Activated CD4-positive, CD25-positive, alpha-beta regulatory T cell treated with anti-CD3 and anti-CD28 coated beads, Interleukin-2, amount 50 U/mL, for 24 hours (primary cell): ENCODE data around the gene TECPR2.
"Not testable (repeated sequence)": the region's sequence is repeated elsewhere in the genome, so short reads cannot be mapped to it uniquely, and the experiment has no call there.

Source experiments
- ATAC-seq, 2 donors: fragments of 150-1000 bp; cut with Tn5 transposase; one replicate each; pipeline ENCODE4 v1.10.0; 2021; ENCODE audit warnings: mild to moderate bottlenecking in 1 of 2, moderate library complexity in 1 of 2

TECPR2 gene

GRCh38 chr14:102510616-102511520 is 148.1 kb downstream of the TECPR2 start:
- ATAC-seq: no peak

DNA sequence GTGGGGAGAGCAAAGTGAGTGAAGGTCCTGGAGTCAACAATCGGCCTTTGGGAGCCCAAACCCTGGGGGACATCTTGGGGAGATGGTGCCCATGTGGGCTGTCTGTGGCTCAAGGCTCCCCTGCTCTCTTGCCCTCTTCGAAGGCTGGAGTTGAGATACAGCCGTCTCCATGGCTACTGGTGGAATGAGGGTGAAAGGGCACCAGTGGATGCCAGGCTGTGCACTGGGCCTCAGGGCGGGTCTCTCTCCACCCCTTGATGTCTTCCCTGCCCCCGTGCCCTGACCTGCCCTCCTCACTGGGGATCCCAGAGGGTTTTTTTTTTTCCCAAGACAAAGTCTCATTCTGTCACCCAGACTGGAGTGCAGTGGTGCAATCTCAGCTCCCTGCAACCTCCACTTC is 148.8 kb downstream of the TECPR2 start:
- ATAC-seq: no peak

GRCh38 chr14:102512793-102513300 is 150.1 kb downstream of the TECPR2 start:
- ATAC-seq: no peak

DNA sequence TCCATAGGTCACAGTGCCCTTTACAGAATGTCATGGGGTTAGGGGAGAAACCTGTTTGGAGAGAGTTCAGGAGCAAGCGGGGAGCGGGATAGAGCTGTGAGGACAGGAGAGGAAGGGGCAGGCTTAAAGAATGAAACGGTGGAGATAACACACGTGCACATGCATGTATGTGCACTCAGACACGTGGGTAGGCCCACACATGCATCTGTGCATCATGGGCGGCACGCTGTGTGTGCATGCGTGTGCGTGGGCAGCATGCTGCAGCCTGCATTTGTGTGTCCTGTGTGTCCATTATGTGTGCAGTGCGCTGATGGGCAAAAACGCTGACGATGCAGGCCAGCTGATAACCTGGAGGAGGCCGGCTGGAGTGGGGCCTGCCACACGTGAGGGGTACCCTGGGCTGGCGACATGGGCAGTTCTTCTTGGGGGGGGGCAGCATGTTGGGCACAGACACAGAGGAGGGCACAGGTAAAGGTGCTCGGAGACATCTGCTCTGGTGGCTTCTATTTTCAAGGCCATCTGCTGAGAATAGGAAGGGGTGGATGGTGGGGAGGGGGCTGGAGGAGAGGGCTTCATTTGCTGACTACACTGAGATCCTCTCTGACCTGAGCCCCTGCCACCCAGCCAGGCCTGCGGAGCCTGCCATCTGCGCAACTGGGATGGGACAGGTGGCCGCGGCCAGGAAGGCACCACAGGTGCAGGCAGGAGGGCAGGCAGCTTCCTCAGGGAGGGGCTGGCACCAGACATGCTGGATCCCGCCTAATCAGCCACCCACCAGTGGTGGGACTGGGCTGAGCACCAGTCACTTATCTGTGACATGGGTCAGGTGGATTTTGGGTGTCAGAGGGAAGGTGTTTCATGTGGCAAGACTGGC is 151.4 kb downstream of the TECPR2 start:
- ATAC-seq: no peak

DNA sequence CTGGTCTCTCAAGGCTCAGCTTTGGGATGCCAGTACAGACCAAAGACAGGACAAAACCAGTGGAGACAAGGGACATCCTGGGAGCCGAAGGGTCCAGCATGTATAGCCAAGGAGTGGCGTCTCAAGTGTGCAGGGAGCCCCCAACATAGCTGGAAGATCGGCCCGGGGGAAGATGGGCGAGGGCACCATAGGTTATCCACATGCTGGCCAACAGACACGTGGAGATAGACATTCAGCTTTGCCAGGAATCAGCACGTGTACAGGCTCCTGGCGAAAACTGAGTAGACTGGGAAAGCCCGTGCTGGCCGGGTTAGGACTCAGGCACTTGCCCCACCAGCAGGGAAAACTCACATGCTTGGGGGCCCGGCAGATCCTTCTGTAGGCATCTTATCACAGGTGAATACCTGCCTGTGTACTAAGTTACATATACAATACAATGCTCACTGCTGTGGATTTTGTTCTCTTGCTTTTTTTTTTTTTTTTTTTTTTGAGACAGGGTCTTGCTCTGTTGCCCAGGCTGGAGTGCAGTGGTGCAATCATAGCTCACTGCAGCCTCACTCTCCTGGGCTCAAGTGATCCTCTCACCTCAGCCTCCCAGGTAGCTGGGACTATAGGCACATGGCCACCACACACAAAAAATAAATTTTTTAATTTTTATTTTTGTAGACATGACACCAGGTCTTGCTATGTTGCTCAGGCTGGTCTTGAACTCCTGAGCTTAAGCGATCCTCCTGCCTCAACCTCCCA is 152.4 kb downstream of the TECPR2 start:
- ATAC-seq: no peak

GRCh38 chr14:102516531-102517391 is 154.0 kb downstream of the TECPR2 start:
- ATAC-seq: peak; percentile 69 to 82

DNA sequence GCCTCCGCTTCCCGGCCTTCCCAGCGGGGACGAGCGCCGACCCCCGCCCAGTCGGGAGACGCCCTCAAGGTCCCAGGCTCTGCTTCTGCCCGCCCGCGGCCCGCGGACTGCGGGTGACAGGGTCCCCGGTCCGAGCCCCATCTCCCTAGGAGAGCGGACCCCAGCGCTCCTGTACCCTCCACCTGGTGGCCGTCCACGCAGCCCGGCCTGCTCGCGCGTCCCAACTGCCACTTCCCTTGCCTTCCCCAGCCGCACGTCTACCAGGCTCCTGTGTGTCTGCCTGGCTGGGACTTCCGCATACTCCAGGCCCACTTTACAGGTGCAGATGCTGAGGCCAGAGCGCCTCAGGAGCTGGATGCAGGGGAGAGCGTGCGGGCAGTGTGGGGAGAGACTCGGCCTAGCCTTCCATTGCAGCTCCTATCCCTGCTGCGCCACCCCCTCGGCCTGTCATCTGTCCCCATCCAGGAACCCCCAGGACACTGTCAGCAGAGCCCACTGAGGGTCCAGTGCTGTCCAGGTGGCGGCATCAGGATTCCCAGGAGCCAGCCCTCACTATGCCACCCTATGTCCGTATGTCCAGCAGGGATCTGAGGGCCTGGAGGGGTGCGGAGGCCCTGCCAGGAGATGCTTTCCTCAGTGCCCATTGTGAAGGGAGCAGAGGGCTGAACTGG is 154.8 kb downstream of the TECPR2 start:
- no peak for ATAC-seq

DNA sequence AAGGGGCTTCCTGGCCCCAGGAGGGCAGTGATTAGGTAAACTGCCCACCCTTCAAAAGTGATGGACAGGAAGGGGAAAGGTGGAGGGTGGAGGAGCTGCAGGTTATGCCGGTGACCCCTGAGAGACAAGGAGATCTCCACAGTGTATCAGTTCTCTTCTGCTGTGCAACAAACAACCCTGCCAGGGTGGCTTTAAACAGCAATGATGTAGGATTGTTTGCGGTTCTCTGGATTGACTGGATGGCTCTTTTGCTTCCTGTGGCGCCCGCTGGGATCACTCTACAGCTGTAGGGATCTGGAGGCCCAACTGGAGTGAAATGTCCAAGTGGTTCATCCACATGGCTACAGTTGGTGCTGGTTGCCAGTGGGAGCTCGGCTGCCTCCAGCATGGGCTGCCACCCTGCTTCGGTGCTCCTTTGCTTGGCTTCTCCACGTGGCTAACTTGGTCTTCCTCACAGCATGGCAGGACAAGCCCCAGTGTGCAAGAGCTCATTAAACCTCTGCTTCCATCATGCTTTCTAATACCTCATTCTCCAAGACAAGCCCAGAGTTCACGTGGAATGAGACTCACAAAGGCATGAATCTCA is 155.4 kb downstream of the TECPR2 start:
- no peak for ATAC-seq

- ATAC-seq: not testable (repeated sequence)
Observed at GRCh38 chr14:102519709-102520108, 157.0 kb downstream of the TECPR2 start.

GRCh38 chr14:102523200-102523568 is 160.4 kb downstream of the TECPR2 start:
- ATAC-seq: no peak

- ATAC-seq: no peak
Observed at GRCh38 chr14:102523569-102524450, 161.1 kb downstream of the TECPR2 start.

DNA sequence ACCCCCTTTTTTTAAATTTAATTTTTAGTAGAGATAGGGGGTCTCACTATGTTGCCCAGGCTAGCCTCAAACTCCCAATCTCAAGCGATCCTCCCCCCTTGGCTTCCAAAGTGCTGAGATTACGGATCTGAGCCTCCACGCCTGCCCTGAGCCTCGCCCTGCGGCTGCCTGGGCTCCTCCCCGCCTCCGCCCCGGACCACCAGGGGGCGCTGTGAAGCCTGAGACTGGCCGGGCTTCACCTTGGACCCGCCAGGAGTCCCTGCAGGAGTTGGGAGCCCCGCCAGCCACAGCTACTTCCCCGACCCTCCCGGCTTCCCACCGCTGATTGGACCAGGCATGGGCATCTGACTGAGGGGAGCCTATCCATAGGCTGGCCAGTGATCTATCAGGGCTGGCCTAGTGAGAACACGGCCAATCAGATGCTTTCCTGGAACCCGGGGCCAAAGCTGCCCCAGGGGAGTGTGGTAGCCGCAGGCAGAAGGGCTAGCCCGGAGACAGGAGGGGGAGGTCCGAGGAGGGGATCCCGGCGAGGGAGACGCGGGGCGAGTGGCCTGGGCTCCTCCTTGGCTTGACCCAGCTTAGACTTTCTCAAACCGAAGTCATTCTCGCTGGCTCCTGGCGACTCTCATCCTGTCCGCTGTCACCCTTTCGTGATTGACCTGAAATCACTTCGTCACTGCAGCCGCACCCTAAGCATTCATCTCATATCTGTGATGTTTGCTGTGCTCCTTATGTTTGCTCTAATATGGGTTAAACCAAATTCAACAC is 161.9 kb downstream of the TECPR2 start:
- peak; percentile 98 for ATAC-seq

GRCh38 chr14:102525219-102525928 is 162.6 kb downstream of the TECPR2 start:
- peak; percentile 9 to 12 for ATAC-seq

GRCh38 chr14:102525929-102526497 is 163.3 kb downstream of the TECPR2 start:
- no peak for ATAC-seq

DNA sequence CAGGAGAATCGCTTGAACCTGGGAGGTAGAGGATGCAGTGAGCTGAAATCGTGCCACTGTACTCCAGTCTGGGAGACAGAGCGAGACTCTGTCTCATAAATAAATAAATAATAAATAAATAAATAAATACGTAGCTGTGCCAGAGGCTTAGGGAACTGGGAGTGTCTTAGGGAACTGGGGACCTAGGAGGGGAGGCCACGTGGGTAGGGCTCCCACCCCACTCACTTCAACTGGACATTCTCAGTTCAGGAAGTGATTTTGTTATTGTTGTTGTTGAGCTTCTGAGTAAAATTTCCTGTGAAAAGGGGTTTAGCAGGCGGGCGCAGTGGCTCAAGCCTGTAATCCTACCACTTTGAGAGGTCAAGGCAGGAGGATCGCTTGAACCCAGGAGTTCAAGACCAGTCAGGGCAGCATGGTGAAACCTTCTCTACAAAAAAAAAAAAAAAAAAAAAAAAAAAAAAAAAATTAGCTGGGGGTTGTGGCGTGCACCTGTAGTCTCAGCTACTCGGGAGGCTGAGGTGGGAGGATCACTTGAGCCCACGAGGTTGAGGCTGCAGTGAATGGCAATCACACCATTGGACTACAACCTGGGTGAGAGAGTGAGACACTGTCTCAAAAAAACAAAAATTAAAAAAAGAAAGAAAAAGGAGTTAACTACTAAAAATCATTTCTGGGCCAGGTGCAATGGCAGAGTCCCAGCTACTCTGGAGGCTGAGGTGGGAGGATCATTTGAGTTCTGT is 165.9 kb downstream of the TECPR2 start:
- no peak for ATAC-seq

GRCh38 chr14:102530828-102531478 is 168.2 kb downstream of the TECPR2 start:
- ATAC-seq: peak in 1 of 2 donors; percentile 30
